Measurements from ENCODE around the gene AIG1.

The AIG1 gene

GRCh38 chr6:143192766-143193165 lies 132.1 kb downstream of the AIG1 start:
- no peaks in the 10 kb centered on the region for H3K36me3 ChIP-seq (ENCODE audit: insufficient read depth, low read length)
- no peaks in the 10 kb centered on the region for H3K4me1 ChIP-seq (ENCODE audit: insufficient read depth, low read length)
- H3K27ac ChIP-seq (ENCODE audit: low read length), result no peak overlapping the region
- no peak for ATAC-seq (ENCODE audit: insufficient read depth, low read depth)
- no peaks in the 10 kb centered on the region for H3K9me3 ChIP-seq (ENCODE audit: insufficient read depth, low read length, severe bottlenecking)
- no peaks in the 10 kb centered on the region for H4K20me1 ChIP-seq (ENCODE audit: insufficient read depth, low read length)
- H3K79me2 ChIP-seq (ENCODE audit: insufficient read depth, low read length), result no peaks in the 10 kb centered on the region
- no peak for TF ChIP-seq EZH2 (IDR thresholded peaks at IDR 0.05; ENCODE audit: borderline replicate concordance, low read depth, low read length, severe bottlenecking)
- no peak for TF ChIP-seq CTCF (IDR thresholded peaks at IDR 0.05; ENCODE audit: borderline replicate concordance, extremely low read depth, low read length, poor library complexity, severe bottlenecking)
- no peak overlapping the region for H2AFZ ChIP-seq (ENCODE audit: low read depth, low read length)
- no peak overlapping the region for H3K4me2 ChIP-seq (ENCODE audit: insufficient read depth, low read length)
- no peak for DNase-seq
- H3K4me3 ChIP-seq (ENCODE audit: low read depth in 1 of 2, low read length in 2 of 2), result no peak overlapping the region
- H3K27me3 ChIP-seq (ENCODE audit: insufficient read depth, low read length, poor library complexity), result no peaks in the 10 kb centered on the region
- no peak overlapping the region for H3K9ac ChIP-seq (ENCODE audit: low read depth, low read length)

DNA sequence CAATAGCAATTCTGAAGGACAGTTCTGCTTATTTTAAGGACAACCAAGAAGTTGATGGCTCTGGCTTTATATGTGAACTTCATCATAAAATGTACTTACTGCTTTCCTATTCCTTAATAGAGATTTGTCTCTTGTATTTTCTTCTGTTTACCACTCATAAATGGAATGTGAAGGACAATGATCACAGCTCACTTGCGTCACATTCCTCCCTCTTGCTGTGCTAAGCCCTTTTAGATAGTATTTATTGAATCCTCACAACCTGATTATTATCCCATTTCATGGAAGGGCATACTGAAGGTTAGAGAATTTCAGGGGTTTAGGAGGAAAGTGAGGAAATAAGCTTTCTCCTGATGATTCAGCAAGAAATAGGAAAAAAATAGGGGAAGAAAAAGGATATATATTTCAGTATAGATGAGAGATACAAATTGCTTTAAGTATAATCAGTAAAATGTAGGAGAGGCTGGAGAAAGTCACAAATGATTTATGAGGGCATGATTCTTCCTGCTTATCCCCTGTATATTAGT lies 132.9 kb downstream of the AIG1 start:
- H3K79me2 ChIP-seq (ENCODE audit: insufficient read depth, low read length), result no peaks in the 10 kb centered on the region
- no peak overlapping the region for H3K4me3 ChIP-seq (ENCODE audit: low read depth in 1 of 2, low read length in 2 of 2)
- H3K36me3 ChIP-seq (ENCODE audit: insufficient read depth, low read length), result no peaks in the 10 kb centered on the region
- H3K27ac ChIP-seq (ENCODE audit: low read length), result no peak overlapping the region
- no peak overlapping the region for H3K9ac ChIP-seq (ENCODE audit: low read depth, low read length)
- H2AFZ ChIP-seq (ENCODE audit: low read depth, low read length), result no peak overlapping the region
- H4K20me1 ChIP-seq (ENCODE audit: insufficient read depth, low read length), result no peaks in the 10 kb centered on the region
- no peaks in the 10 kb centered on the region for H3K27me3 ChIP-seq (ENCODE audit: insufficient read depth, low read length, poor library complexity)
- no peaks in the 10 kb centered on the region for H3K9me3 ChIP-seq (ENCODE audit: insufficient read depth, low read length, severe bottlenecking)
- no peak overlapping the region for H3K4me2 ChIP-seq (ENCODE audit: insufficient read depth, low read length)
- no peaks in the 10 kb centered on the region for H3K4me1 ChIP-seq (ENCODE audit: insufficient read depth, low read length)
- no peak for TF ChIP-seq CTCF (IDR thresholded peaks at IDR 0.05; ENCODE audit: borderline replicate concordance, extremely low read depth, low read length, poor library complexity, severe bottlenecking)
- TF ChIP-seq EZH2 (IDR thresholded peaks at IDR 0.05; ENCODE audit: borderline replicate concordance, low read depth, low read length, severe bottlenecking), result no peak
- ATAC-seq (ENCODE audit: insufficient read depth, low read depth), result no peak
- no peak for DNase-seq

GRCh38 chr6:143194095-143194589 lies 133.5 kb downstream of the AIG1 start:
- H4K20me1 ChIP-seq (ENCODE audit: insufficient read depth, low read length), result no peaks in the 10 kb centered on the region
- H3K36me3 ChIP-seq (ENCODE audit: insufficient read depth, low read length), result no peaks in the 10 kb centered on the region
- no peak overlapping the region for H3K4me3 ChIP-seq (ENCODE audit: low read depth in 1 of 2, low read length in 2 of 2)
- no peaks in the 10 kb centered on the region for H3K9me3 ChIP-seq (ENCODE audit: insufficient read depth, low read length, severe bottlenecking)
- H3K27me3 ChIP-seq (ENCODE audit: insufficient read depth, low read length, poor library complexity), result no peaks in the 10 kb centered on the region
- no peak overlapping the region for H3K27ac ChIP-seq (ENCODE audit: low read length)
- ATAC-seq (ENCODE audit: insufficient read depth, low read depth) (no peak), DNase-seq (no peak)
- TF ChIP-seq EZH2 (IDR thresholded peaks at IDR 0.05; ENCODE audit: borderline replicate concordance, low read depth, low read length, severe bottlenecking) (no peak), CTCF (IDR thresholded peaks at IDR 0.05; ENCODE audit: borderline replicate concordance, extremely low read depth, low read length, poor library complexity, severe bottlenecking) (no peak)
- no peak overlapping the region for H3K4me2 ChIP-seq (ENCODE audit: insufficient read depth, low read length)
- no peaks in the 10 kb centered on the region for H3K79me2 ChIP-seq (ENCODE audit: insufficient read depth, low read length)
- H2AFZ ChIP-seq (ENCODE audit: low read depth, low read length), result no peak overlapping the region
- H3K4me1 ChIP-seq (ENCODE audit: insufficient read depth, low read length), result no peaks in the 10 kb centered on the region
- H3K9ac ChIP-seq (ENCODE audit: low read depth, low read length), result no peak overlapping the region
